Left lung (tissue), 10 donors: ENCODE measurements around the gene GALNTL6. TPM values are rescaled to one million over a fixed set of nuclear protein-coding genes. Genes with fewer than 3 reads are reported as not detected.

Experiments
- ATAC-seq: fragments of 200-7000 bp; cut with Tn5 transposase; one replicate; pipeline ENCODE4 v1.9.1; 2020; ENCODE audit warnings: moderate library complexity
- DNase-seq, 4 donors: peaks; one replicate each; pipeline ENCODE4 v3.0.0-alpha.2; 2013 to 2020
- H3K27ac ChIP-seq, 2 donors: fragments of 200-600 bp; sonication (generic) in 1 of 2; one replicate each; pipeline versions ENCODE4 v1.5.0 to v1.8.0; 2020 to 2021
- H3K27me3 ChIP-seq, 2 donors: fragments of 200-600 bp; sonication (generic) in 1 of 2; one replicate each; pipeline versions ENCODE4 v1.5.0 to v1.8.0; 2020 to 2021
- H3K36me3 ChIP-seq, 2 donors: fragments of 200-600 bp; sonication (generic) in 1 of 2; one replicate each; pipeline versions ENCODE4 v1.5.0 to v1.8.0; 2020 to 2021
- H3K4me1 ChIP-seq, 2 donors: fragments of 200-600 bp; one replicate each; pipeline ENCODE4 v1.8.0; 2021
- H3K4me3 ChIP-seq, 2 donors: fragments of 200-600 bp; sonication (generic) in 1 of 2; one replicate each; pipeline versions ENCODE4 v1.5.0 to v1.8.0; 2020 to 2021; ENCODE audit warnings: mild to moderate bottlenecking in 1 of 2
- H3K9me3 ChIP-seq, 2 donors: fragments of 200-600 bp; sonication (generic) in 1 of 2; one replicate each; pipeline versions ENCODE4 v1.5.0 to v1.8.0; 2020 to 2021
- CTCF ChIP-seq, 2 donors: fragments of 200-600 bp; sonication (generic) in 1 of 2; IDR thresholded peaks; one replicate each; pipeline versions ENCODE4 v1.5.0 to v1.8.0; 2021; ENCODE audit warnings: antibody characterized with exemption in 2 of 2
- intact Hi-C, 2 donors: fragments of 100-400 bp; cut with DNase I; formaldehyde crosslinking; loops; one replicate each; pipeline versions ENCODE4 v1.11.2 to v1.14.2; 2022
- polyA plus RNA-seq, 6 donors: library from polyadenylated mRNA; unstranded; fragments of 120-200 nt; gene quantifications; one replicate each; pipeline ENCODE4 v1.2.1, GENCODE V29; 2013; ENCODE audit not compliant: insufficient read length in 6 of 6
- total RNA-seq, 2 donors: library from RNA; stranded (reverse); fragmentation: NEBNext Ultra II Directional; extraction: Animal tissue kit (Norgen Biotek cat#: 25700); gene quantifications; one replicate each; pipeline ENCODE4 v1.2.1, GENCODE V29; 2021
- donor health status: DM: no; HTN: yes; CAD: no.
- donor health status: DM: no; HTN: no; CAD: no.

GALNTL6 gene
- total and polyA plus RNA-seq, 8 donors, result 0.11 to 0.16 (median 0.13) TPM; not detected in 5

- intact Hi-C loops, result no loop called here
- no peak for ATAC-seq
- H3K9me3 ChIP-seq, result no peaks in the 10 kb centered on the region
- no peak for DNase-seq
- H3K27ac ChIP-seq, result no peak overlapping the region
- no peaks in the 10 kb centered on the region for H3K4me1 ChIP-seq
- no peak overlapping the region for H3K4me3 ChIP-seq
- H3K27me3 ChIP-seq, result no peaks in the 10 kb centered on the region
- H3K36me3 ChIP-seq, result no peaks in the 10 kb centered on the region
- no peak for TF ChIP-seq CTCF (IDR thresholded peaks at IDR 0.05)
Measured at GRCh38 chr4:172596206-172596605, 783.0 kb downstream of the GALNTL6 start.

- Histone ChIP-seq H3K36me3 (no peaks in the 10 kb centered on the region), H3K27me3 (no peaks in the 10 kb centered on the region), H3K27ac (no peak overlapping the region), H3K4me1 (no peaks in the 10 kb centered on the region), H3K4me3 (no peak overlapping the region), H3K9me3 (no peaks in the 10 kb centered on the region)
- TF ChIP-seq CTCF (IDR thresholded peaks at IDR 0.05), result no peak
- ATAC-seq (no peak), DNase-seq (no peak)
- intact Hi-C loops, result no loop called here
Measured at GRCh38 chr4:172599554-172599953, 786.4 kb downstream of the GALNTL6 start.

- Histone ChIP-seq H3K36me3 (no peaks in the 10 kb centered on the region), H3K4me1 (no peaks in the 10 kb centered on the region), H3K4me3 (no peak overlapping the region), H3K9me3 (no peaks in the 10 kb centered on the region), H3K27me3 (no peaks in the 10 kb centered on the region), H3K27ac (no peak overlapping the region)
- ATAC-seq (no peak), DNase-seq (no peak)
- no peak for TF ChIP-seq CTCF (IDR thresholded peaks at IDR 0.05)
- intact Hi-C loops, result no loop called here
Measured at GRCh38 chr4:172601195-172601594, 788.0 kb downstream of the GALNTL6 start.

- no peaks in the 10 kb centered on the region for H3K27me3 ChIP-seq
- H3K36me3 ChIP-seq, result no peaks in the 10 kb centered on the region
- H3K9me3 ChIP-seq, result no peaks in the 10 kb centered on the region
- intact Hi-C loops, result no loop called here
- ATAC-seq (no peak), DNase-seq (no peak)
- H3K4me1 ChIP-seq, result no peaks in the 10 kb centered on the region
- H3K27ac ChIP-seq, result no peak overlapping the region
- H3K4me3 ChIP-seq, result no peak overlapping the region
- TF ChIP-seq CTCF (IDR thresholded peaks at IDR 0.05), result no peak
Measured at GRCh38 chr4:172619218-172619617, 806.0 kb downstream of the GALNTL6 start.

GRCh38 chr4:172619798-172620197 is 806.6 kb downstream of the GALNTL6 start:
- H3K4me3 ChIP-seq, result no peak overlapping the region
- no peak overlapping the region for H3K27ac ChIP-seq
- no peaks in the 10 kb centered on the region for H3K4me1 ChIP-seq
- ATAC-seq (no peak), DNase-seq (no peak)
- H3K27me3 ChIP-seq, result no peaks in the 10 kb centered on the region
- no peaks in the 10 kb centered on the region for H3K36me3 ChIP-seq
- intact Hi-C loops, result no loop called here
- H3K9me3 ChIP-seq, result no peaks in the 10 kb centered on the region
- no peak for TF ChIP-seq CTCF (IDR thresholded peaks at IDR 0.05)
